Neural cell (in vitro differentiated cells): ENCODE measurements around the gene CLEC3A. TPM values are rescaled to one million over a fixed set of nuclear protein-coding genes. Genes with fewer than 3 reads are reported as not detected.

Experiments used
- polyA plus RNA-seq: library from polyadenylated mRNA; depleted of rRNA; stranded (reverse); fragments of >200 nt; gene quantifications from 2 replicates; pipeline ENCODE4 v1.2.3, GENCODE V29; 2014

Gene CLEC3A
- polyA plus RNA-seq, 1 donor from 2014 or later: not detected

Other genes starting within 250 kb of the CLEC3A start
- 54.5 and 60.6 TPM in 2 replicates for gene VAT1L, start 234.0 kb upstream of the CLEC3A start, polyA plus RNA-seq
- gene WWOX, start 77.1 kb downstream of the CLEC3A start, polyA plus RNA-seq: 15.2 and 25.6 TPM in 2 replicates